NCI-H82 treated with DMSO at 0.1 percent for 48 hours (cell line): ENCODE measurements around the gene SEH1L.
"Not testable (repeated sequence)": the region's sequence is repeated elsewhere in the genome, so short reads cannot be mapped to it uniquely, and the experiment has no call there.

Experiments used
- DNase-seq: peaks from one replicate; lab custom pipeline; 2025; ENCODE audit not compliant: unreplicated experiment; lab: John Stamatoyannopoulos, UW

SEH1L gene

GRCh38 chr18:12947285-12948049, at the start of gene SEH1L:
SEH1L (plus strand) TSS chr18:12948011; CDS start chr18:12948122, 111 bp downstream.
- DNase-seq, result peak; percentile 89

- not testable (repeated sequence) for DNase-seq
Observed at GRCh38 chr18:12901208-12901607, 46.6 kb upstream of the SEH1L start.

GRCh38 chr18:12904012-12904516, 43.7 kb upstream of the SEH1L start:
- DNase-seq, result no peak

GRCh38 chr18:12906119-12906518, 41.7 kb upstream of the SEH1L start:
- no peak for DNase-seq

GRCh38 chr18:12906773-12907172, 41.0 kb upstream of the SEH1L start:
- no peak for DNase-seq

GRCh38 chr18:12907258-12907925, 40.4 kb upstream of the SEH1L start:
- DNase-seq, result no peak

GRCh38 chr18:12908706-12909105, 39.1 kb upstream of the SEH1L start:
- DNase-seq, result no peak

GRCh38 chr18:12911025-12911928, 36.5 kb upstream of the SEH1L start:
- no peak for DNase-seq

GRCh38 chr18:12911929-12912703, 35.7 kb upstream of the SEH1L start:
- no peak for DNase-seq

- DNase-seq, result no peak
Observed at GRCh38 chr18:12921178-12921577, 26.6 kb upstream of the SEH1L start.

GRCh38 chr18:12922266-12922665, 25.5 kb upstream of the SEH1L start:
- no peak for DNase-seq

- no peak for DNase-seq
Observed at GRCh38 chr18:12924616-12925015, 23.2 kb upstream of the SEH1L start.

- no peak for DNase-seq
Observed at GRCh38 chr18:12928206-12928605, 19.6 kb upstream of the SEH1L start.

- DNase-seq, result no peak
Observed at GRCh38 chr18:12928641-12929040, 19.2 kb upstream of the SEH1L start.

- DNase-seq, result no peak
Observed at GRCh38 chr18:12929477-12930083, 18.2 kb upstream of the SEH1L start.

- DNase-seq, result no peak
Observed at GRCh38 chr18:12930376-12930775, 17.4 kb upstream of the SEH1L start.

- no peak for DNase-seq
Observed at GRCh38 chr18:12930908-12931307, 16.9 kb upstream of the SEH1L start.

GRCh38 chr18:12933327-12933726, 14.5 kb upstream of the SEH1L start:
- DNase-seq, result no peak

GRCh38 chr18:12934454-12935071, 13.2 kb upstream of the SEH1L start:
- peak; percentile 43 for DNase-seq

GRCh38 chr18:12939162-12939561, 8.6 kb upstream of the SEH1L start:
- no peak for DNase-seq
